WTC11 (cell line): ENCODE data around the gene WDR18. TPM values are rescaled to one million over a fixed set of nuclear protein-coding genes. Genes with fewer than 3 reads are reported as not detected.

Experiments
- ATAC-seq: fragments of 200-7000 bp; cut with Tn5 transposase; 2 replicates; pipeline ENCODE4 v1.10.0; 2021; ENCODE audit warnings: mild to moderate bottlenecking, moderate library complexity
- CTCF ChIA-PET: fragments of 300-600 bp; sonication (Branson Sonifier 250); formaldehyde crosslinking; loops from one replicate; lab custom pipeline; 2021; ENCODE audit warnings: antibody characterized with exemption; lab: Charles Lee
- POLR2A ChIA-PET: fragments of 350-600 bp; sonication (Branson Sonifier 250); formaldehyde crosslinking; loops from one replicate; lab custom pipeline; 2021; ENCODE audit warnings: antibody characterized with exemption; lab: Charles Lee
- DNase-seq: peaks from one replicate; pipeline ENCODE4 v3.0.0; 2021; ENCODE audit warnings: low spot score
- H3K27ac Mint-ChIP-seq: 2 replicates; pipeline ENCODE4 v1.8.0; 2021; ENCODE audit warnings: mixed read lengths
- H3K27me3 Mint-ChIP-seq: 2 replicates; pipeline ENCODE4 v1.8.0; 2021; ENCODE audit warnings: low read depth, mild to moderate bottlenecking, moderate library complexity, mixed read lengths
- H3K36me3 Mint-ChIP-seq: 2 replicates; pipeline ENCODE4 v1.8.0; 2021; ENCODE audit warnings: mixed read lengths
- H3K4me1 Mint-ChIP-seq: 2 replicates; pipeline ENCODE4 v1.8.0; 2022; ENCODE audit warnings: mixed read lengths
- H3K4me3 Mint-ChIP-seq: 2 replicates; pipeline ENCODE4 v1.8.0; 2021; ENCODE audit warnings: mild to moderate bottlenecking, moderate library complexity, mixed read lengths
- H3K9me3 Mint-ChIP-seq: 2 replicates; pipeline ENCODE4 v1.8.0; 2021; ENCODE audit warnings: mixed read lengths
- CREM ChIP-seq: sonication (generic); formaldehyde crosslinking; IDR thresholded peaks from 2 replicates; pipeline ENCODE4 v1.8.1; 2022; ENCODE audit warnings: mild to moderate bottlenecking, missing genetic modification reagents, moderate library complexity
- ELF4 ChIP-seq: sonication (generic); formaldehyde crosslinking; IDR thresholded peaks from 2 replicates; pipeline ENCODE4 v1.8.1; 2022; ENCODE audit warnings: low read depth, mild to moderate bottlenecking, moderate library complexity, missing genetic modification reagents
- FOXK1 ChIP-seq: sonication (generic); formaldehyde crosslinking; IDR thresholded peaks from 2 replicates; pipeline ENCODE4 v1.8.0; 2022; ENCODE audit warnings: mild to moderate bottlenecking, moderate library complexity, missing genetic modification reagents
- GRHL2 ChIP-seq: fragments of 250-450 bp; sonication (Bioruptor Pico); IDR thresholded peaks from 2 replicates; pipeline ENCODE4 v1.8.0; 2022; ENCODE audit warnings: mild to moderate bottlenecking, moderate library complexity; ENCODE audit not compliant: insufficient replicate concordance, severe bottlenecking
- GTF2I ChIP-seq: fragments of 250-450 bp; sonication (Bioruptor Pico); conservative IDR thresholded peaks from 2 replicates; pipeline ENCODE4 v1.4.0; 2021; ENCODE audit warnings: mild to moderate bottlenecking
- NFYB ChIP-seq: sonication (generic); formaldehyde crosslinking; conservative IDR thresholded peaks from 2 replicates; pipeline ENCODE4 v1.8.0; 2022; ENCODE audit warnings: low read depth, missing genetic modification reagents
- NR1H2 ChIP-seq: sonication (generic); formaldehyde crosslinking; IDR thresholded peaks from 2 replicates; pipeline ENCODE4 v1.9.0; 2021; ENCODE audit warnings: mild to moderate bottlenecking, moderate library complexity, missing genetic modification reagents
- NR2C2 ChIP-seq: sonication (generic); formaldehyde crosslinking; IDR thresholded peaks from 2 replicates; pipeline ENCODE4 v1.8.0; 2022; ENCODE audit warnings: mild to moderate bottlenecking, missing genetic modification reagents
- RELA ChIP-seq: sonication (generic); formaldehyde crosslinking; IDR thresholded peaks from 2 replicates; pipeline ENCODE4 v1.8.1; 2022; ENCODE audit warnings: missing genetic modification reagents, mild to moderate bottlenecking, borderline replicate concordance
- SP1 ChIP-seq: sonication (generic); formaldehyde crosslinking; conservative IDR thresholded peaks from 2 replicates; pipeline ENCODE4 v1.8.1; 2022; ENCODE audit warnings: missing genetic modification reagents
- TEAD1 ChIP-seq: sonication (generic); formaldehyde crosslinking; IDR thresholded peaks from 2 replicates; pipeline ENCODE4 v1.8.0; 2022; ENCODE audit warnings: mild to moderate bottlenecking, missing genetic modification reagents
- TP53 ChIP-seq: sonication (generic); formaldehyde crosslinking; IDR thresholded peaks from 2 replicates; pipeline ENCODE4 v1.8.1; 2023; ENCODE audit warnings: mild to moderate bottlenecking, missing genetic modification reagents
- ZNF121 ChIP-seq: sonication (generic); formaldehyde crosslinking; IDR thresholded peaks from 2 replicates; pipeline ENCODE4 v1.8.0; 2023; ENCODE audit warnings: missing genetic modification reagents
- ZNF232 ChIP-seq: sonication (generic); formaldehyde crosslinking; IDR thresholded peaks from 2 replicates; pipeline ENCODE4 v1.8.0; 2022; ENCODE audit warnings: mild to moderate bottlenecking, missing genetic modification reagents
- ZNF317 ChIP-seq: sonication (generic); formaldehyde crosslinking; IDR thresholded peaks from 2 replicates; pipeline ENCODE4 v1.8.1; 2023; ENCODE audit warnings: low read depth, mild to moderate bottlenecking, moderate library complexity, missing genetic modification reagents, borderline replicate concordance
- ZNF671 ChIP-seq: fragments of 250-450 bp; sonication (Bioruptor Pico); IDR thresholded peaks from 2 replicates; pipeline ENCODE4 v1.8.0; 2021; ENCODE audit warnings: mild to moderate bottlenecking
- total RNA-seq: library from RNA; stranded (reverse); gene quantifications from 3 replicates; pipeline ENCODE4 v1.2.3, GENCODE V29; 2021
- TF ChIP-seq, protein P1 (sequence below): sonication (generic); formaldehyde crosslinking; IDR thresholded peaks from 2 replicates; pipeline ENCODE4 v1.8.1; 2022; ENCODE audit warnings: mild to moderate bottlenecking, missing genetic modification reagents, moderate library complexity, borderline replicate concordance
- TF ChIP-seq, protein P2 (sequence below): sonication (generic); formaldehyde crosslinking; IDR thresholded peaks from 2 replicates; pipeline ENCODE4 v1.8.0; 2023; ENCODE audit warnings: missing genetic modification reagents
- TF ChIP-seq, protein P3 (sequence below): sonication (generic); formaldehyde crosslinking; IDR thresholded peaks from 2 replicates; pipeline ENCODE4 v1.8.0; 2022; ENCODE audit warnings: mild to moderate bottlenecking, missing genetic modification reagents
- TF ChIP-seq, protein P4 (sequence below): fragments of 250-450 bp; sonication (Bioruptor Pico); IDR thresholded peaks from 2 replicates; pipeline ENCODE4 v1.9.0; 2021; ENCODE audit warnings: moderate library complexity, mild to moderate bottlenecking, inconsistent platforms, borderline replicate concordance
- TF ChIP-seq, protein P5 (sequence below): sonication (generic); formaldehyde crosslinking; IDR thresholded peaks from 2 replicates; pipeline ENCODE4 v1.8.1; 2022; ENCODE audit warnings: mild to moderate bottlenecking, moderate library complexity, missing genetic modification reagents
- TF ChIP-seq, protein P6 (sequence below): sonication (generic); formaldehyde crosslinking; IDR thresholded peaks from 2 replicates; pipeline ENCODE4 v1.8.0; 2023; ENCODE audit warnings: mild to moderate bottlenecking, missing genetic modification reagents

WDR18 gene
- total RNA-seq, 1 experiment from 2014 or later: 140 TPM

DNA sequence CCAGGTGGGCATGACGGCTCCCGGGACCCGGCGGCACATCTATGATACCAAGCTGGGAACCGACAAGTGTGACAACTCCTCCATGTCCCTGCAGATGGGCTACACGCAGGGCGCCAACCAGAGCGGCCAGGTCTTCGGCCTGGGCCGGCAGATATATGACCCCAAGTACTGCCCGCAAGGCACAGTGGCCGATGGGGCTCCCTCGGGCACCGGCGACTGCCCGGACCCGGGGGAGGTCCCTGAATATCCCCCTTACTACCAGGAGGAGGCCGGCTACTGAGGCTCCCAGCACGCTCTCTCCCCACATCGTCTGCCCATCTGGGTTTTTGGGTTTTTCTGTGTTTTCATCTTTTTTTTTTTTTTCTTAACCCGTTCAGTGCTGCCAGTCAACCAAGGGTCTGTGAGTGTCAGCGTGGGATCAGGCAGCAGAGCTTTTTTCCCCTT, 53.5 kb downstream of the WDR18 start:
- no peak for ATAC-seq
- ChIA-PET POLR2A (interaction anchor here (0.7 to 3.1 kb wide), 3 partner anchors 9 to 27 kb away, joined by 3 to 14 read pairs (median 5); partner anchors contain the start of gene CNN2), CTCF (no interaction called here)
- Mint-ChIP-seq H3K4me1 (peaks cover 12% of the 10 kb centered on the region), H3K4me3 (no peak overlapping the region), H3K27me3 (no peaks in the 10 kb centered on the region), H3K36me3 (peaks cover 36% of the 10 kb centered on the region), H3K27ac (no peak overlapping the region), H3K9me3 (no peaks in the 10 kb centered on the region)
- DNase-seq: no peak
- no peak for TF ChIP-seq TP53 (CRISPR knock-in tag)
- TF ChIP-seq GRHL2 (CRISPR knock-in tag): no peak
- no peak for TF ChIP-seq ZNF232
- no peak for TF ChIP-seq SP1 (CRISPR knock-in tag)
- no peak for TF ChIP-seq NR1H2 (CRISPR knock-in tag)
- no peak for TF ChIP-seq ZNF317 (CRISPR knock-in tag)
- TF ChIP-seq RELA (CRISPR knock-in tag): no peak
- TF ChIP-seq ZNF121 (CRISPR knock-in tag): no peak
- TF ChIP-seq, protein P1, sequence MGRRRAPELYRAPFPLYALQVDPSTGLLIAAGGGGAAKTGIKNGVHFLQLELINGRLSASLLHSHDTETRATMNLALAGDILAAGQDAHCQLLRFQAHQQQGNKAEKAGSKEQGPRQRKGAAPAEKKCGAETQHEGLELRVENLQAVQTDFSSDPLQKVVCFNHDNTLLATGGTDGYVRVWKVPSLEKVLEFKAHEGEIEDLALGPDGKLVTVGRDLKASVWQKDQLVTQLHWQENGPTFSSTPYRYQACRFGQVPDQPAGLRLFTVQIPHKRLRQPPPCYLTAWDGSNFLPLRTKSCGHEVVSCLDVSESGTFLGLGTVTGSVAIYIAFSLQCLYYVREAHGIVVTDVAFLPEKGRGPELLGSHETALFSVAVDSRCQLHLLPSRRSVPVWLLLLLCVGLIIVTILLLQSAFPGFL (CRISPR knock-in tag): no peak
- no peak for TF ChIP-seq TEAD1 (CRISPR knock-in tag)

DNA sequence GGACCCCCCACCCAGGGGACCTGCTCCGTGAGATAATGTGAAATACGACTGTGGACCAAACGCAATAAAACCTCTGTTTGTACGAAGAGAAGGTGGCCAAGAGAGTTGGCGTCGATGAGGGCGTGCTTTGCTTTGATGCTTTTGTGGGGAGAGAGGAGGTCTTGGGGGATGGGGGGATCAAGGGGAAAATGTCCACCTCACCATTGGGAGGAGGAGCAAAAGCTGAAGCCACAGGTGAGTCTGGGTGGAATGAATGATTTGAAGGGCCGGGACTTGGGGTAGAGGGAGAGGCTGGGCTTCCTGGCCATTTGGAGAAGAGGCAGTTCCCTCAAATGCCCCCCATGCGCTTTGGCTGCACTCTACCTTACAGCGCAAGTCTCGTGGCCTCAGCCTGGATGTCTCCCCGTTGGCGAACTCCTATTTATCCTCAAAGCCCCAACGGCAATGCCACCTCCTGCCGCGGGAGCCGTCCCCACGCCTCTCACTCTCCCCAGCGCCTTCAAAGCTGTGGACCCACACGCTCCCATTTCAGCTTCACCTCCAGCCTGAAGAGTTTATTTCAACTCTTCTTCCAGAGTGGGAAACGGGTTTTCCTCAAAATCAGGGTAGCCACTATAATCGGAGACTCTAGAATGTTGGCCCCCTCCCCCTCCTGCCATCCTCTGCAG, 55.0 kb downstream of the WDR18 start:
- no peaks in the 10 kb centered on the region for H3K27me3 Mint-ChIP-seq
- ChIA-PET POLR2A (interaction anchor here (0.5 to 3.2 kb wide), 9 partner anchors 7 to 179 kb away, joined by 3 to 70 read pairs (median 4); partner anchors contain the start of genes ARHGAP45, CNN2 and RNU6-2), CTCF (interaction anchor here (0.5 to 3.4 kb wide), 12 partner anchors 10 to 182 kb away, joined by 3 to 29 read pairs (median 5); partner anchors contain the start of genes ARHGAP45 and CNN2)
- no peaks in the 10 kb centered on the region for H3K9me3 Mint-ChIP-seq
- peaks cover 12% of the 10 kb centered on the region for H3K4me1 Mint-ChIP-seq
- no peak for ATAC-seq
- peak overlapping the region; percentile 84 for H3K4me3 Mint-ChIP-seq
- H3K36me3 Mint-ChIP-seq: peaks cover 28% of the 10 kb centered on the region
- TF ChIP-seq NR2C2: no peak
- no peak for TF ChIP-seq FOXK1 (CRISPR knock-in tag)
- TF ChIP-seq CREM (CRISPR knock-in tag): no peak
- TF ChIP-seq, protein P2, sequence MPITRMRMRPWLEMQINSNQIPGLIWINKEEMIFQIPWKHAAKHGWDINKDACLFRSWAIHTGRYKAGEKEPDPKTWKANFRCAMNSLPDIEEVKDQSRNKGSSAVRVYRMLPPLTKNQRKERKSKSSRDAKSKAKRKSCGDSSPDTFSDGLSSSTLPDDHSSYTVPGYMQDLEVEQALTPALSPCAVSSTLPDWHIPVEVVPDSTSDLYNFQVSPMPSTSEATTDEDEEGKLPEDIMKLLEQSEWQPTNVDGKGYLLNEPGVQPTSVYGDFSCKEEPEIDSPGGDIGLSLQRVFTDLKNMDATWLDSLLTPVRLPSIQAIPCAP: no peak
- TF ChIP-seq, protein P3, sequence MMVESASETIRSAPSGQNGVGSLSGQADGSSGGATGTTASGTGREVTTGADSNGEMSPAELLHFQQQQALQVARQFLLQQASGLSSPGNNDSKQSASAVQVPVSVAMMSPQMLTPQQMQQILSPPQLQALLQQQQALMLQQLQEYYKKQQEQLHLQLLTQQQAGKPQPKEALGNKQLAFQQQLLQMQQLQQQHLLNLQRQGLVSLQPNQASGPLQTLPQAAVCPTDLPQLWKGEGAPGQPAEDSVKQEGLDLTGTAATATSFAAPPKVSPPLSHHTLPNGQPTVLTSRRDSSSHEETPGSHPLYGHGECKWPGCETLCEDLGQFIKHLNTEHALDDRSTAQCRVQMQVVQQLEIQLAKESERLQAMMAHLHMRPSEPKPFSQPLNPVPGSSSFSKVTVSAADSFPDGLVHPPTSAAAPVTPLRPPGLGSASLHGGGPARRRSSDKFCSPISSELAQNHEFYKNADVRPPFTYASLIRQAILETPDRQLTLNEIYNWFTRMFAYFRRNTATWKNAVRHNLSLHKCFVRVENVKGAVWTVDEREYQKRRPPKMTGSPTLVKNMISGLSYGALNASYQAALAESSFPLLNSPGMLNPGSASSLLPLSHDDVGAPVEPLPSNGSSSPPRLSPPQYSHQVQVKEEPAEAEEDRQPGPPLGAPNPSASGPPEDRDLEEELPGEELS (CRISPR knock-in tag): no peak
- TF ChIP-seq, protein P4, sequence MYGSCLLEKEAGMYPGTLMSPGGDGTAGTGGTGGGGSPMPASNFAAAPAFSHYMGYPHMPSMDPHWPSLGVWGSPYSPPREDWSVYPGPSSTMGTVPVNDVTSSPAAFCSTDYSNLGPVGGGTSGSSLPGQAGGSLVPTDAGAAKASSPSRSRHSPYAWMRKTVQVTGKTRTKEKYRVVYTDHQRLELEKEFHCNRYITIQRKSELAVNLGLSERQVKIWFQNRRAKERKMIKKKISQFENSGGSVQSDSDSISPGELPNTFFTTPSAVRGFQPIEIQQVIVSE (CRISPR knock-in tag): no peak
- TF ChIP-seq GTF2I: no peak
- TF ChIP-seq ZNF232: no peak
- no peak for TF ChIP-seq ELF4 (CRISPR knock-in tag)
- TF ChIP-seq ZNF671 (CRISPR knock-in tag): no peak
- no peak for TF ChIP-seq NFYB (CRISPR knock-in tag)
- TF ChIP-seq, protein P5, sequence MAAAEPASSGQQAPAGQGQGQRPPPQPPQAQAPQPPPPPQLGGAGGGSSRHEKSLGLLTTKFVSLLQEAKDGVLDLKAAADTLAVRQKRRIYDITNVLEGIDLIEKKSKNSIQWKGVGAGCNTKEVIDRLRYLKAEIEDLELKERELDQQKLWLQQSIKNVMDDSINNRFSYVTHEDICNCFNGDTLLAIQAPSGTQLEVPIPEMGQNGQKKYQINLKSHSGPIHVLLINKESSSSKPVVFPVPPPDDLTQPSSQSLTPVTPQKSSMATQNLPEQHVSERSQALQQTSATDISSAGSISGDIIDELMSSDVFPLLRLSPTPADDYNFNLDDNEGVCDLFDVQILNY: no peak
- TF ChIP-seq, protein P6, sequence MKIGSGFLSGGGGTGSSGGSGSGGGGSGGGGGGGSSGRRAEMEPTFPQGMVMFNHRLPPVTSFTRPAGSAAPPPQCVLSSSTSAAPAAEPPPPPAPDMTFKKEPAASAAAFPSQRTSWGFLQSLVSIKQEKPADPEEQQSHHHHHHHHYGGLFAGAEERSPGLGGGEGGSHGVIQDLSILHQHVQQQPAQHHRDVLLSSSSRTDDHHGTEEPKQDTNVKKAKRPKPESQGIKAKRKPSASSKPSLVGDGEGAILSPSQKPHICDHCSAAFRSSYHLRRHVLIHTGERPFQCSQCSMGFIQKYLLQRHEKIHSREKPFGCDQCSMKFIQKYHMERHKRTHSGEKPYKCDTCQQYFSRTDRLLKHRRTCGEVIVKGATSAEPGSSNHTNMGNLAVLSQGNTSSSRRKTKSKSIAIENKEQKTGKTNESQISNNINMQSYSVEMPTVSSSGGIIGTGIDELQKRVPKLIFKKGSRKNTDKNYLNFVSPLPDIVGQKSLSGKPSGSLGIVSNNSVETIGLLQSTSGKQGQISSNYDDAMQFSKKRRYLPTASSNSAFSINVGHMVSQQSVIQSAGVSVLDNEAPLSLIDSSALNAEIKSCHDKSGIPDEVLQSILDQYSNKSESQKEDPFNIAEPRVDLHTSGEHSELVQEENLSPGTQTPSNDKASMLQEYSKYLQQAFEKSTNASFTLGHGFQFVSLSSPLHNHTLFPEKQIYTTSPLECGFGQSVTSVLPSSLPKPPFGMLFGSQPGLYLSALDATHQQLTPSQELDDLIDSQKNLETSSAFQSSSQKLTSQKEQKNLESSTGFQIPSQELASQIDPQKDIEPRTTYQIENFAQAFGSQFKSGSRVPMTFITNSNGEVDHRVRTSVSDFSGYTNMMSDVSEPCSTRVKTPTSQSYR (CRISPR knock-in tag): no peak
- no peak for DNase-seq
- H3K27ac Mint-ChIP-seq: peak overlapping the region; percentile 90
